Stimulated activated naive CD4-positive, alpha-beta T cell (primary cell): ENCODE measurements around the gene LAMTOR3.
A peak's percentile ranks its signal among the peaks of the same experiment; 100 is the strongest.

Source experiments
- DNase-seq, 6 experiments: peaks; one replicate each; lab custom pipeline; 2025; lab: John Stamatoyannopoulos, UW

The LAMTOR3 gene

GRCh38 chr4:99894161-99894997, at the start of gene LAMTOR3:
Gene LAMTOR3 (minus strand): TSS chr4:99894427. CDS start chr4:99893963, 464 bp downstream.
- DNase-seq: peak; percentile 78 to 89 (median 86)

GRCh38 chr4:99938243-99938753, 44.1 kb upstream of the LAMTOR3 start:
- DNase-seq: no peak

GRCh38 chr4:99934891-99935290, 40.7 kb upstream of the LAMTOR3 start:
- DNase-seq: peak in 1 of 6 experiments; percentile 9

GRCh38 chr4:99927566-99927965, 33.3 kb upstream of the LAMTOR3 start:
- DNase-seq: no peak

- peak in 3 of 6 experiments; percentile 12 to 39 (median 32) for DNase-seq
These were observed 26.9 kb upstream of the LAMTOR3 start for GRCh38 chr4:99921174-99921573.

- no peak for DNase-seq
These were observed 24.4 kb upstream of the LAMTOR3 start for GRCh38 chr4:99918656-99919055.

GRCh38 chr4:99917575-99917974, 23.3 kb upstream of the LAMTOR3 start:
- DNase-seq: no peak

GRCh38 chr4:99915449-99915848, 21.2 kb upstream of the LAMTOR3 start:
- DNase-seq: no peak

- DNase-seq: no peak
These were observed 771 bp upstream of the LAMTOR3 start for GRCh38 chr4:99894998-99895397.

- DNase-seq: no peak
These were observed 427 bp downstream of the LAMTOR3 start for GRCh38 chr4:99893839-99894160.

GRCh38 chr4:99893029-99893428, 1.2 kb downstream of the LAMTOR3 start:
- no peak for DNase-seq

GRCh38 chr4:99891351-99891750, 2.9 kb downstream of the LAMTOR3 start:
- DNase-seq: no peak

- no peak for DNase-seq
These were observed 6.4 kb downstream of the LAMTOR3 start for GRCh38 chr4:99887837-99888236.

GRCh38 chr4:99886146-99886545, 8.1 kb downstream of the LAMTOR3 start:
- DNase-seq: no peak

- no peak for DNase-seq
These were observed 8.5 kb downstream of the LAMTOR3 start for GRCh38 chr4:99885687-99886086.

- peak in 5 of 6 experiments; percentile 10 to 58 (median 16) for DNase-seq
These were observed 9.1 kb downstream of the LAMTOR3 start for GRCh38 chr4:99885063-99885664.

GRCh38 chr4:99879458-99879857, 14.8 kb downstream of the LAMTOR3 start:
- DNase-seq: no peak

- no peak for DNase-seq
These were observed 15.6 kb downstream of the LAMTOR3 start for GRCh38 chr4:99878604-99879003.

- no peak for DNase-seq
These were observed 17.3 kb downstream of the LAMTOR3 start for GRCh38 chr4:99876946-99877345.

GRCh38 chr4:99875071-99875470, 19.2 kb downstream of the LAMTOR3 start:
- no peak for DNase-seq

- DNase-seq: no peak
These were observed 21.7 kb downstream of the LAMTOR3 start for GRCh38 chr4:99872570-99872969.

- no peak for DNase-seq
These were observed 26.1 kb downstream of the LAMTOR3 start for GRCh38 chr4:99868126-99868596.

- DNase-seq: no peak
These were observed 30.4 kb downstream of the LAMTOR3 start for GRCh38 chr4:99863804-99864203.
